Fibroblast of lung (primary cell): ENCODE measurements around the gene NBEAL1. TPM values are rescaled to one million over a fixed set of nuclear protein-coding genes. Genes with fewer than 3 reads are reported as not detected.
"Not testable (repeated sequence)": the region's sequence is repeated elsewhere in the genome, so short reads cannot be mapped to it uniquely, and the experiment has no call there.

Experiments used
- DNase-seq, 2 donors: peaks; one replicate each; pipeline versions ENCODE4 v3.0.0 to v3.0.0-alpha.2; 2010; ENCODE audit warnings: low read depth in 2 of 2
- H2AFZ ChIP-seq: 2 replicates; pipeline ENCODE4 v1.5.1; 2012; ENCODE audit warnings: low read length, control low read depth, inconsistent platforms
- H3K27ac ChIP-seq: 2 replicates; pipeline ENCODE4 v1.5.1; 2011; ENCODE audit warnings: low read length, control low read depth; ENCODE audit not compliant: insufficient read depth
- H3K27me3 ChIP-seq: 2 replicates; pipeline ENCODE4 v1.5.1; 2011; ENCODE audit warnings: mild to moderate bottlenecking, low read length; ENCODE audit not compliant: control insufficient read depth, insufficient read depth
- H3K36me3 ChIP-seq: 2 replicates; pipeline ENCODE4 v1.5.1; 2011; ENCODE audit warnings: low read length; ENCODE audit not compliant: control insufficient read depth, insufficient read depth
- H3K4me1 ChIP-seq: 2 replicates; pipeline ENCODE4 v1.5.1; 2011; ENCODE audit warnings: low read length; ENCODE audit not compliant: control insufficient read depth, insufficient read depth; ENCODE audit errors: extremely low read depth
- H3K4me2 ChIP-seq: 2 replicates; pipeline ENCODE4 v1.5.1; 2011; ENCODE audit warnings: low read length, control low read depth; ENCODE audit not compliant: insufficient read depth; ENCODE audit errors: extremely low read depth
- H3K4me3 ChIP-seq, 4 experiments: fragments of 200-600 bp in 1 of 4; sonication (generic) in 1 of 4; replicated peaks in 1 of 4; 2 replicates each; pipeline ENCODE4 v1.5.1; 2011 to 2016; ENCODE audit warnings: low read length in 4 of 4, low read depth in 3 of 4, mild to moderate bottlenecking in 3 of 4, control low read depth in 2 of 4, inconsistent platforms in 1 of 4, mixed read lengths in 1 of 4; ENCODE audit not compliant: insufficient read depth in 1 of 4; ENCODE audit errors: control extremely low read depth in 1 of 4
- H3K79me2 ChIP-seq: 2 replicates; pipeline ENCODE4 v1.5.1; 2012; ENCODE audit warnings: mild to moderate bottlenecking, low read length, inconsistent platforms; ENCODE audit not compliant: control insufficient read depth, insufficient read depth
- H3K9ac ChIP-seq: 2 replicates; pipeline ENCODE4 v1.5.1; 2011; ENCODE audit warnings: mild to moderate bottlenecking, low read length, control low read depth; ENCODE audit not compliant: insufficient read depth
- H3K9me3 ChIP-seq: 2 replicates; pipeline ENCODE4 v1.5.1; 2012; ENCODE audit warnings: low read depth, low read length; ENCODE audit not compliant: control insufficient read depth, insufficient read depth
- H4K20me1 ChIP-seq: 2 replicates; pipeline ENCODE4 v1.5.1; 2011; ENCODE audit warnings: low read length; ENCODE audit not compliant: control insufficient read depth, insufficient read depth; ENCODE audit errors: extremely low read depth
- CTCF ChIP-seq, 2 donors: IDR thresholded peaks in 1 of 2; conservative IDR thresholded peaks in 1 of 2; 1 replicate in 1 of 2; 2 replicates in 1 of 2; pipeline ENCODE4 v1.5.1; 2011 to 2012; ENCODE audit warnings: low read length in 2 of 2, control low read depth in 1 of 2, inconsistent platforms in 1 of 2, low read depth in 1 of 2, mild to moderate bottlenecking in 1 of 2
- EZH2 ChIP-seq: IDR thresholded peaks from 2 replicates; pipeline ENCODE4 v1.5.1; 2012; ENCODE audit warnings: low read length, control low read depth, mild to moderate bottlenecking; ENCODE audit errors: missing control alignments
- polyA plus RNA-seq, 2 donors: library from polyadenylated mRNA; depleted of rRNA in 1 of 2; stranded (reverse) in 1 of 2; unstranded in 1 of 2; fragments of >200 nt; gene quantifications; 2 replicates each; pipeline ENCODE4 v1.2.1, GENCODE V29; 2011 to 2012; ENCODE audit warnings: missing spikeins in 1 of 2
- total RNA-seq: library from RNA; depleted of rRNA; stranded (reverse); fragments of >200 nt; gene quantifications from 2 replicates; pipeline ENCODE4 v1.2.1, GENCODE V29; 2014

The NBEAL1 gene
- total and polyA plus RNA-seq, 2 donors (not counting 1 experiment from before 2014, with no cell fraction given) = 14.8 to 55.7 TPM

GRCh38 chr2:203080447-203081045 lies 65.9 kb downstream of the NBEAL1 start:
- H2AFZ ChIP-seq = no peak overlapping the region
- H4K20me1 ChIP-seq = no peaks in the 10 kb centered on the region
- no peaks in the 10 kb centered on the region for H3K4me1 ChIP-seq
- H3K9ac ChIP-seq = no peak overlapping the region
- peaks cover 5% of the 10 kb centered on the region for H3K36me3 ChIP-seq
- no peaks in the 10 kb centered on the region for H3K9me3 ChIP-seq
- H3K4me2 ChIP-seq = no peak overlapping the region
- no peaks in the 10 kb centered on the region for H3K79me2 ChIP-seq
- H3K27me3 ChIP-seq = no peaks in the 10 kb centered on the region
- no peak for TF ChIP-seq CTCF (conservative IDR thresholded peaks at IDR 0.05 in 1 of 2, IDR thresholded peaks at IDR 0.05 in 1 of 2; ENCODE audit: low read depth in 1 of 2, low read length in 2 of 2)
- no peak overlapping the region for H3K27ac ChIP-seq
- DNase-seq = no peak
- H3K4me3 ChIP-seq = no peak overlapping the region

GRCh38 chr2:203083328-203083727 lies 68.7 kb downstream of the NBEAL1 start:
- peaks cover 5% of the 10 kb centered on the region for H3K36me3 ChIP-seq
- DNase-seq = no peak
- TF ChIP-seq EZH2 (no peak), CTCF (conservative IDR thresholded peaks at IDR 0.05 in 1 of 2, IDR thresholded peaks at IDR 0.05 in 1 of 2; ENCODE audit: low read depth in 1 of 2, low read length in 2 of 2) (no peak)
- no peaks in the 10 kb centered on the region for H3K27me3 ChIP-seq
- no peaks in the 10 kb centered on the region for H4K20me1 ChIP-seq
- H3K79me2 ChIP-seq = no peaks in the 10 kb centered on the region
- H3K4me2 ChIP-seq = no peak overlapping the region
- H3K27ac ChIP-seq = no peak overlapping the region
- no peaks in the 10 kb centered on the region for H3K4me1 ChIP-seq
- H3K9me3 ChIP-seq = no peaks in the 10 kb centered on the region
- H3K9ac ChIP-seq = no peak overlapping the region
- no peak overlapping the region for H3K4me3 ChIP-seq
- H2AFZ ChIP-seq = no peak overlapping the region

- H3K9ac ChIP-seq, DNase-seq, H2AFZ ChIP-seq, H4K20me1 ChIP-seq, H3K4me1 ChIP-seq, H3K9me3 ChIP-seq, H3K4me3 ChIP-seq, H3K27me3 ChIP-seq, H3K79me2 ChIP-seq, H3K4me2 ChIP-seq, H3K27ac ChIP-seq, H3K36me3 ChIP-seq: not testable (repeated sequence)
Observed at GRCh38 chr2:203086381-203086780, 71.7 kb downstream of the NBEAL1 start.

GRCh38 chr2:203090721-203091120 lies 76.0 kb downstream of the NBEAL1 start:
- H3K36me3 ChIP-seq, H3K27ac ChIP-seq, H3K9ac ChIP-seq, H2AFZ ChIP-seq, H3K27me3 ChIP-seq, H3K4me3 ChIP-seq, H3K9me3 ChIP-seq, H3K79me2 ChIP-seq, H4K20me1 ChIP-seq, H3K4me2 ChIP-seq, DNase-seq, H3K4me1 ChIP-seq: not testable (repeated sequence)
